MM.1S (cell line): ENCODE measurements around the gene TEKT3.

Experiments used
- EZH2 ChIP-seq: fragments of 300-600 bp; sonication (generic); optimal IDR thresholded peaks from 2 replicates; pipeline ENCODE3; 2017; ENCODE audit warnings: low read depth, mild to moderate bottlenecking, antibody characterized with exemption, low read length, mixed read lengths
- EZH2phosphoT487 ChIP-seq: fragments of 300-600 bp; sonication (generic); IDR thresholded peaks from 2 replicates; pipeline ENCODE4 v1.6.1; 2018; ENCODE audit warnings: antibody characterized with exemption, low read length
- TF ChIP-seq, protein P1 (sequence below): fragments of 300-600 bp; sonication (generic); IDR thresholded peaks from 2 replicates; pipeline ENCODE4 v1.5.1; 2016; ENCODE audit warnings: antibody characterized with exemption, low read length, mixed read lengths

DNA sequence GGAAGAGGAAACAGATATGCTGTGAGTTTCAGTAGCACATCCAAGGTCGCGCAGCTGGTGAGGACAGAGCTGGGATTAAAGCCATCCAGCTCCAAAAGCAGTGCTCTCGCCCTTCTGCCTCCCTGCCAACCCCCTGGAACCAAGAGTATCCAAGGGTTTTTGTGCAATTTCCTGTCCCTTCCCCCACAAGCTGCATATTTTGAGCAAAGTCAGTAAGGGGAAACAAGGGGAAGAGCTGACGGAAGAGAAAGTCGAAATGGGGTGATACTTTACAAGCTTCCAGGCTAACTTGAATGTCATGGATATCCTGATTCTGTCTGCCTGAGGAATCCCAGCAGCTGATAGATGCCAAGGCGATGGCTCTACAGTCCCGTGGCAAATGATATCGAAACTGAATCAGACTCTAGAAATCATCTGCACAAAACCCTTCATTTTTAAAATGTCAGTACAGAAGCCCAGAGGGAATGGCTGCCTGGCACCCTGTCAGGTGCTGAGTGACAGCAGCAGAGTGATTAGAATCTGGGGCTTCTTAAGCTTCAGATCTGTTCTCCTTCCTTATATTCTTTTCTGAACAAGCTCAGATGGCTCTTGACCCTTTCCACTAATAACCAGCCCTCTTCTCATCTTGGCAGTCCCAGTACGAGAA lies 42.9 kb upstream of the TEKT3 start:
- TF ChIP-seq, protein P1, sequence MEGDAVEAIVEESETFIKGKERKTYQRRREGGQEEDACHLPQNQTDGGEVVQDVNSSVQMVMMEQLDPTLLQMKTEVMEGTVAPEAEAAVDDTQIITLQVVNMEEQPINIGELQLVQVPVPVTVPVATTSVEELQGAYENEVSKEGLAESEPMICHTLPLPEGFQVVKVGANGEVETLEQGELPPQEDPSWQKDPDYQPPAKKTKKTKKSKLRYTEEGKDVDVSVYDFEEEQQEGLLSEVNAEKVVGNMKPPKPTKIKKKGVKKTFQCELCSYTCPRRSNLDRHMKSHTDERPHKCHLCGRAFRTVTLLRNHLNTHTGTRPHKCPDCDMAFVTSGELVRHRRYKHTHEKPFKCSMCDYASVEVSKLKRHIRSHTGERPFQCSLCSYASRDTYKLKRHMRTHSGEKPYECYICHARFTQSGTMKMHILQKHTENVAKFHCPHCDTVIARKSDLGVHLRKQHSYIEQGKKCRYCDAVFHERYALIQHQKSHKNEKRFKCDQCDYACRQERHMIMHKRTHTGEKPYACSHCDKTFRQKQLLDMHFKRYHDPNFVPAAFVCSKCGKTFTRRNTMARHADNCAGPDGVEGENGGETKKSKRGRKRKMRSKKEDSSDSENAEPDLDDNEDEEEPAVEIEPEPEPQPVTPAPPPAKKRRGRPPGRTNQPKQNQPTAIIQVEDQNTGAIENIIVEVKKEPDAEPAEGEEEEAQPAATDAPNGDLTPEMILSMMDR = no peak
- no peak for TF ChIP-seq EZH2phosphoT487
- no peak for TF ChIP-seq EZH2
